GM18868 (cell line): Measurements from ENCODE around the gene MAP3K12.
"Not testable (repeated sequence)": the region's sequence is repeated elsewhere in the genome, so short reads cannot be mapped to it uniquely, and the experiment has no call there.

ENCODE experiments used
- ATAC-seq: cut with Tn5 transposase; IDR thresholded peaks from one replicate; pipeline ENCODE4 v1.9.1; 2021; ENCODE audit warnings: mild to moderate bottlenecking, moderate library complexity; ENCODE audit not compliant: unreplicated experiment

The MAP3K12 gene

GRCh38 chr12:53472056-53472582, 27.1 kb downstream of the MAP3K12 start:
- no peak for ATAC-seq

- no peak for ATAC-seq
Observed at GRCh38 chr12:53468282-53468681, 31.0 kb downstream of the MAP3K12 start.

GRCh38 chr12:53467880-53468279, 31.4 kb downstream of the MAP3K12 start:
- no peak for ATAC-seq

DNA sequence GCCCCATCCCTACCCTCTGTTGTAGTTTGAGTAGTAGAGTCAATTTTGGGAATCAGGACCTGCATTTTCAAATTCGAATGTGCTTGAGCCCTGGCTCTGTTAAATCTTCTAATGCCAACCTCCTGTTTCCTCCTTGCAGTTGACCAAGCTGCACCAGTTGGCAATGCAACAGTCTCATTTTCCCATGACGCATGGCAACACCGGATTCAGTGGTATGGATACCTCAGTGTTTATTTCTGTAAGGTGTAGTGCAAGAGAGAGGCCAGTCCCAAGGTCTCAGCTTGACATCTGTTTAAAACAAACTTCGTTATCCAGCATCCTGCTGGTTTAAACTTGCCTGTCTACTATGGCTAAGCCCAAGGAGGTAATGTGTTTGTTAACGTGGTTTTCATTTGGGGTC, 32.2 kb downstream of the MAP3K12 start:
- no peak for ATAC-seq

DNA sequence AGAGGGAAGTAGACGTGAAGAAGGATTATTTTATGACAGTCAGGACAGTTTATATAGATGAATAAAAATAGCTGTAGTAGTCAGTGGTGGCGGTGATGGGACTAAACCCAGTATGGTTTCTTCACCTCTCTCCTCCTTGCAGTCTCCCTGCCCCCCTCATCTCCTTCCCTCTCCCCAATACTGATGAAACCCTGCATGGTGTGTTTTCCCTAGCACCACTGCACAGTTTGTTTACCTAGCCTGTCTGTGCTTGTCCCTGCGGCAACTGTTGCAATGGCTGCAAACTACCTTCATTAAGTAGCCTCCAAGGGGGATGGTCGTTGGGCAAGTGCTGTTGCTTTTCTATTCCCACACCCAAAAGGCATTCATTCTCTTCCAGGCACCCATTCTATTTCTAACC, 32.6 kb downstream of the MAP3K12 start:
- ATAC-seq, result no peak

- ATAC-seq, result no peak
Observed at GRCh38 chr12:53465679-53466078, 33.6 kb downstream of the MAP3K12 start.

DNA sequence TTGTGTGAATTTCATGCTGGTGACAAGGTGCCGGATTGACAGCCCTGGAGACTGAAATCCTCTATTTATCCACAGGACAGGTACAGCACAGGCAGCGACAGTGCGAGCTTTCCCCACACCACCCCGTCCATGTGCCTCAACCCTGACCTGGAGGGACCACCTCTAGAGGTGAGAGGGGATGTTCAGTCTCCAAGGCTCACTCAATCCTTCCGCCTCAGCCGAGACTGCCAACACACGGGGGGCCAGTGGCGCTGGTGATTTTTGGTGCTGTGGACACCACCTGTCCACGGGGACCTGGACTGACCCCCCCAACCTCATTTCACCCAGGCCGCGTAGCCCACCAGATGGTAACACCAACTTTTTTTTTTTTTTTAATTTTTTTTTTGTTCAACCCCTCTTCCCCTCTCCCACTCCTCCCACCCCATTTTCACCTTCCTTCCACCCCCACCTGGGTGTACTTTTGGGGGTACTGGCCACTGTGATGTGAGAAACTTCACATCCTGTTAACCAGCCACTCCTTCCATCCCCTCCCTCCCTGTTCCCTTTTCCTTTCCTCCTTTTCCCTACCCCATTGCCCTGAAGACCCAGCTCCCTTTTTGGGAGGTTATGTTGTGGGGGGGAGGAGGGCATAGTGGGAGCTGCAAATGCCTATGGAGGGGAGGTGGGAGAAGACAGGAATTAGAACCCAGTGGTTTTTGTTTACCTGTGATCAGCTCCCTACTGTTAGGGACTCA, 34.4 kb downstream of the MAP3K12 start:
- no peak for ATAC-seq

- ATAC-seq, result no peak
Observed at GRCh38 chr12:53463802-53464560, 35.3 kb downstream of the MAP3K12 start.

DNA sequence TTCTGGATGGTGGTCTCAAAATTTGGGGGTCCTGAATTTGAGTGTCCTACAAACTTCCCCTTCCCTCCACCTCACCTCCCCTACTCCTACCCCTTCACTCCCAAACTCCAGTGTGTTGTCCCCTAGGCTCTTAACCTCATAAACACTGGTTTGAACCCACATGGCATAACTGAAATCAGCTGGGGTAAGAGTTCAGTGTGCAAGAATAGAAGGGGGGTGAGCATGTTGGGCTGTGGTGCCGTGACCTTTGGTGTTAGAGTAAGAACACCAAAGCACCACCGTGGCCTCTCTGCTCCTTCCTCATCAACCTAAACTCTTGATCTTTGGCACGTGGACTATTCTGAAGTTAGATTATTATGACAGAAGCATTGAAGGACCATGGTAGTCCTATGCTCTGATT, 36.3 kb downstream of the MAP3K12 start:
- ATAC-seq, result no peak

DNA sequence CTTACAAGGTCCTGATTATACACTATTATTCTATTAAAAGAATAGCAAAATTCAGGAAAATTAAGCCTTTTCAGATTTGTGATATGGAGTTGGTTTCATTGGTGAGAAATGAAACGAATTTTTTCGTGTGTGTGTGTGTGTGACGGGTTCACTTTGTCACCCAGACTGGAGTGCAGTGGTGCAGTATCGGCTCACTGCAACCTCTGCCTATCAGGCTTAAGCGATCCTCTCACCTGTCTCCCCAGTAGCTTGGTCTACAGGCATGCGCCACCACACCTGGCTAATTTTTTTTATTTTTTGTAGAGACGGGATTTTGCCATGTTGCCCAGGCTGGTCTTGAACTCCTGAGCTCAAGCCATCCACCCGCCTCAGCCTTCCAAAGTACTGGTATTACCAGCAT, 37.7 kb downstream of the MAP3K12 start:
- no peak for ATAC-seq

DNA sequence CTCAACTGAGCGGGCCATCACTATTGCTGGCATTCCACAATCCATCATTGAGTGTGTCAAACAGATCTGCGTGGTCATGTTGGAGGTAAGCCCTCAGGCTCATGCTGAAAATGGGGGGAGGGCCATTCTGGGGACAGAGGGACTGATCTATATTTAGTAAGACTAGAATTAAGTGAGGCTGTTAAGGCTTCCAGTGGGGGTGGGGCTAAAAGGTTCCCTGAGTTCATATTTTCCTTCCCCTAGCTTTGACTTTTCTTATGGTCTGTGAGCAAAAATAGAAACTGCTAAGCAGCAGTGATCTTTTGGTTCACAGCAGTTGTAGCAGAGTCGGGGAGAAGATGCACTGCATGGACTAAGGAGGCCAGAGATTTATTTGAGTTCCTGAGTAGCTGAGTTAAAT, 38.2 kb downstream of the MAP3K12 start:
- no peak for ATAC-seq

DNA sequence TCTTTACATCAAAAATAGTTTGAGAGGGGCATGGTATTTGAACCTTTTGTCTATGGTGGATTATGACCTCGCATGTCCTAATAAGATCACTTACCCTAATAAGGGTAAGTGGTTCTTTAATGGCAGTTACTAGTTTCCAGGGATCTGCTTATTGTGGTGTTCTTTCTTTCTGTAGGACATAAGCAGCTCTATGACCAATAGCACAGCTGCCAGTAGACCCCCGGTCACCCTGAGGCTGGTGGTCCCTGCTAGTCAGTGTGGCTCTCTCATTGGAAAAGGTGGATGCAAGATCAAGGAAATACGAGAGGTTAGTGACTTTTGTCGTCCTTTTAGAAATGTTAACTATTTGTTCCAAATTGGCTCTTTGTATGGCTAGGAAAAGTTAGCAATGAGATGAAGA, 40.2 kb downstream of the MAP3K12 start:
- no peak for ATAC-seq

- ATAC-seq, result no peak
Observed at GRCh38 chr12:53456654-53457366, 42.4 kb downstream of the MAP3K12 start.

- ATAC-seq, result no peak
Observed at GRCh38 chr12:53454707-53455106, 44.6 kb downstream of the MAP3K12 start.

- ATAC-seq, result no peak
Observed at GRCh38 chr12:53453953-53454640, 45.2 kb downstream of the MAP3K12 start.

DNA sequence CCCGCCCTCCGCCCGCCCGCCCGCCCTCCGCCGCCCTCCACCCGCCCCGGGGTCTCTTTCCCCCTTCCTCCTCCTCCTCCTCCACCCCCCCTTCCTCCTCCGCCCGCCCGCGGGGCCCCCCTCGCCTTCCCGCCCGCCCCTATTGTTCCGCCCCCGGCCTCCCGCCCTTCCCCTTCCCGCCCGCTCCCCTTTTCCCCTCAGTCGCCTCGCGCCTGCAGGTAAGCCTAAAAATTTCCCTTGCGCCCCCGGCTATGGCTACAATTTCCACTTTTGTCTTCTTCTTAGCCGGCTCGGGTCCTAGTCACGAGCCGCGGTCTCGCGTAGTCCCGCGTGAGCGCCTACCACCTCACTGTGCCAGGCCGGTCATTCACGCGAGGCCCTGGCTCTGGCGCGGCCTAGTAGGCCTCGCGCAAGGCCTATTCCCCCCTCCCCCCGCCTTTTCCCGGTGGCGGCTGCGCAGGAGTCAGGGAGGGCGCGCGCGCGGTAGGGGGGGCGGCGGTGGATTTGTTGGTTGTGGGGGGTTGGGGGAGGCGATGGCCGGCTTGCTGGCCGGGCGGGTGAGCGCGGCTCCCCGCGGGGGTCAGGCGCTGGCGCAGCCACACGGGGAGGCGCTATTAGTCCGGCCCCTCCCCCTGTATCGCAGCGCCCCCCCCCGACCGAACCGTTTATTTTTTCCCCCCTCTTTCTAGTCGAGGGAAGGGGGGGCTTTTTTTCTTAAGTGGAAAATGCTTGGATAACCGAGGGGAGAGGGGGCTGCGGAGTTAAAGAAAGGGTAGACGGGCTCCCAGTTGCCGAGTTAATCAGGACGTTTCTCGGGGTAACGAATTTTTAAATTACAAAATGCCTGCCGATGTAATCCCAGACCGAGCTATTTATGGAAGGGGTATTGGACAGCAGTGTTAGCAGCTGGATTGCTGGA, 46.8 kb downstream of the MAP3K12 start:
- ATAC-seq, result no peak

- peak; percentile 97 for ATAC-seq
Observed at GRCh38 chr12:53451661-53452158, 47.5 kb downstream of the MAP3K12 start, which contains the start of gene PCBP2. Gene PCBP2, plus strand, starts transcription at chr12:53452102. Its CDS starts 2,699 bp downstream, at chr12:53454801.

DNA sequence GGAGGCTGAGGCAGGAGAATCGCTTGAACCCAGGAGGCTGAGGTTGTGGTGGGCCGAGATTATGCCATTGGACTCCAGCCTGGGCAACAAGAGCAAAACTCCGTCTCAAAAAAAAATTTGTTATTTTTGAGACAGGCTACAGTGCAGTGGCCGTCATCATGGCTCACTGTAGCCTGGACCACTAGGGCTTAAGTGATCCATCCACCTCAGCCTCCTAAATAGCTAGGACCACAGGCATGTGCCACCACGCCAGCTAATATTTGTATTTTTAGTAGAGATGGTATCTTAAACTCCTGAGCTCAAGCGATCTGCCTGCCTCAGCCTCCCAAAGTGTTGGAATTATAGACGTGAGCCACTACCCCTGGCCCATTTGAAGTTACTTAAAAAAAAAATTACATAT, 48.3 kb downstream of the MAP3K12 start:
- ATAC-seq, result no peak

GRCh38 chr12:53444593-53445325, 54.5 kb downstream of the MAP3K12 start:
- ATAC-seq, result not testable (repeated sequence)
